Measurements from ENCODE around the gene TRAIP. TPM values are rescaled to one million over a fixed set of nuclear protein-coding genes. Genes with fewer than 3 reads are reported as not detected.

The TRAIP gene
- total RNA-seq, 1 donor from 2014 or later: 0.63 TPM

DNA sequence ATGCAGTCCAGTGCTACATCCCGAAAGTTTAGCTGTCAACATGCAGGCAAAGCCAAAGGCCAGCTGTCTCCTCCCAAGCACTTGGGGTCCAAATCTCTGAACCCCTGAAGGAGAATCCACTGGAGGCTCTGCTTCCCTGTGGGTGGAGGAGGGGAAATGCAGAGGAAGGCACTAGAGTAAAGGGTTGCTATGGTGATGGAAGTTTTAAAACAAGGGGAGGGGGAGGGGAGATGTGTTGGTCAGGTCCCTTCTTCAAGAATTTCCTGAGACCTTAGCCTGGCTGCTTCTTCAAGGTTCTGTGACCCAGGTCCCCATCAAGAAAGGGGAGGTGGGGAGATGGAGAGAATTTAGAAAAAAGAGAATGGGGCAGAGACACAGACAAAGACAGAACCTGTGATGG lies 11.0 kb upstream of the TRAIP start:
- Histone ChIP-seq H3K4me1 (peaks cover 13% of the 10 kb centered on the region), H3K27me3 (ENCODE audit: low read depth) (peaks cover 91% of the 10 kb centered on the region), H3K9me3 (replicated peaks) (no peaks in the 10 kb centered on the region), H3K27ac (replicated peaks) (no peak overlapping the region), H3K36me3 (no peaks in the 10 kb centered on the region), H3K4me3 (no peak overlapping the region)
- TF ChIP-seq, protein P1, sequence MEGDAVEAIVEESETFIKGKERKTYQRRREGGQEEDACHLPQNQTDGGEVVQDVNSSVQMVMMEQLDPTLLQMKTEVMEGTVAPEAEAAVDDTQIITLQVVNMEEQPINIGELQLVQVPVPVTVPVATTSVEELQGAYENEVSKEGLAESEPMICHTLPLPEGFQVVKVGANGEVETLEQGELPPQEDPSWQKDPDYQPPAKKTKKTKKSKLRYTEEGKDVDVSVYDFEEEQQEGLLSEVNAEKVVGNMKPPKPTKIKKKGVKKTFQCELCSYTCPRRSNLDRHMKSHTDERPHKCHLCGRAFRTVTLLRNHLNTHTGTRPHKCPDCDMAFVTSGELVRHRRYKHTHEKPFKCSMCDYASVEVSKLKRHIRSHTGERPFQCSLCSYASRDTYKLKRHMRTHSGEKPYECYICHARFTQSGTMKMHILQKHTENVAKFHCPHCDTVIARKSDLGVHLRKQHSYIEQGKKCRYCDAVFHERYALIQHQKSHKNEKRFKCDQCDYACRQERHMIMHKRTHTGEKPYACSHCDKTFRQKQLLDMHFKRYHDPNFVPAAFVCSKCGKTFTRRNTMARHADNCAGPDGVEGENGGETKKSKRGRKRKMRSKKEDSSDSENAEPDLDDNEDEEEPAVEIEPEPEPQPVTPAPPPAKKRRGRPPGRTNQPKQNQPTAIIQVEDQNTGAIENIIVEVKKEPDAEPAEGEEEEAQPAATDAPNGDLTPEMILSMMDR (IDR thresholded peaks at IDR 0.05; ENCODE audit: borderline replicate concordance): no peak
- no peak for DNase-seq
- intact Hi-C loops (cut with micrococcal nuclease): no loop called here

DNA sequence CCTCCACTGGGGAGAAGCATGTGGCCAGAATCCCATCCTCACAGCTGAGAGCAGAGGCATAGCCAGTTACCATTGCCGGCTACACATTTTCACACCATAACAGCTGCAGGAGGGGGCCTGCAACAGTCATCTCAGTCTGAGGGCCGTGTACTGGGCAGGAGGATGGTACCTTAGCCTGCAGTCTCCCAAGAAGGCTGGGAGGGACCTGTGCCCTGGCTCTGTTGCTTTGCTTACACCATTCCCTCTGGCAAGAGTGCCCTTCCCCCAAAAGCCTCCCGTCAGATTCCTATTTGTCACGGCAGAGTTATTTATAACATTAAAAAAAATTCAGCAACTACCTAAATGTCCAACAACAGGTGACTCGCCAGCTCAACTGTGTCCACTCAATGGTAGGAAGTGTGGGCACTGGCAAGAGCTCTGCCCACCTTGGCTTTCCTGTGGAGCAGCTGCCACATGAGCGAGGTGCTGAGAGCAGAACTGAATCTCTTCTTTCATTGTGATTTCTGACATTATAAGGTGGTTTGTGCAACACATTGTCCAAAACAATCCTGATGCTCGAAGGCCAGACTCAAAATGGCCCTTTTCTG lies 8.9 kb upstream of the TRAIP start:
- H3K27ac ChIP-seq (replicated peaks): no peak overlapping the region
- no peak overlapping the region for H3K4me3 ChIP-seq
- intact Hi-C loops (cut with micrococcal nuclease): no loop called here
- DNase-seq: no peak
- TF ChIP-seq, protein P1 (IDR thresholded peaks at IDR 0.05; ENCODE audit: borderline replicate concordance): no peak
- H3K4me1 ChIP-seq: peaks cover 13% of the 10 kb centered on the region
- H3K36me3 ChIP-seq: no peaks in the 10 kb centered on the region
- H3K9me3 ChIP-seq (replicated peaks): no peaks in the 10 kb centered on the region
- peaks cover 81% of the 10 kb centered on the region for H3K27me3 ChIP-seq (ENCODE audit: low read depth)

DNA sequence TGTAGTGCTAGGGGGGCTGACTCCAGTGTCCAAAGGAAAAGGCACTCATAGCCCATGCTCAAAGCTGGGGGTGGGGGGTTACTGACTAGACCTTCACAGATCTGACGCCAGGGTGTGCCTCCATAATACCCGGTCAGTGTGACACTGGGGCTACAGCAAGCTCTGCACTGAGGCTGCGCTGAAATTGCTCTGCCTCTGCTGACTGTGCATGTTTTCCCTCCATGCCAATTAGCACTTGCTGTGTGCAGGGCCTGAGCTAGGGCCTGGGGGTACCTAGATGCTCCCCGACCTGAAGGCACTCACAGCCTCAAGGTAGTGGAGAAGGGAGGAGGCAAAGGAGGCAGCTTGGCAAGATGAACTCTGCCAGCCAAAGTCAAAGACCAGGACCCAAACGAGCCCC lies 8.1 kb upstream of the TRAIP start:
- intact Hi-C loops (cut with micrococcal nuclease): no loop called here
- no peaks in the 10 kb centered on the region for H3K36me3 ChIP-seq
- H3K27ac ChIP-seq (replicated peaks): no peak overlapping the region
- TF ChIP-seq, protein P1 (IDR thresholded peaks at IDR 0.05; ENCODE audit: borderline replicate concordance): no peak
- DNase-seq: no peak
- H3K27me3 ChIP-seq (ENCODE audit: low read depth): peaks cover 73% of the 10 kb centered on the region
- no peak overlapping the region for H3K4me3 ChIP-seq
- no peaks in the 10 kb centered on the region for H3K9me3 ChIP-seq (replicated peaks)
- peaks cover 7% of the 10 kb centered on the region for H3K4me1 ChIP-seq

DNA sequence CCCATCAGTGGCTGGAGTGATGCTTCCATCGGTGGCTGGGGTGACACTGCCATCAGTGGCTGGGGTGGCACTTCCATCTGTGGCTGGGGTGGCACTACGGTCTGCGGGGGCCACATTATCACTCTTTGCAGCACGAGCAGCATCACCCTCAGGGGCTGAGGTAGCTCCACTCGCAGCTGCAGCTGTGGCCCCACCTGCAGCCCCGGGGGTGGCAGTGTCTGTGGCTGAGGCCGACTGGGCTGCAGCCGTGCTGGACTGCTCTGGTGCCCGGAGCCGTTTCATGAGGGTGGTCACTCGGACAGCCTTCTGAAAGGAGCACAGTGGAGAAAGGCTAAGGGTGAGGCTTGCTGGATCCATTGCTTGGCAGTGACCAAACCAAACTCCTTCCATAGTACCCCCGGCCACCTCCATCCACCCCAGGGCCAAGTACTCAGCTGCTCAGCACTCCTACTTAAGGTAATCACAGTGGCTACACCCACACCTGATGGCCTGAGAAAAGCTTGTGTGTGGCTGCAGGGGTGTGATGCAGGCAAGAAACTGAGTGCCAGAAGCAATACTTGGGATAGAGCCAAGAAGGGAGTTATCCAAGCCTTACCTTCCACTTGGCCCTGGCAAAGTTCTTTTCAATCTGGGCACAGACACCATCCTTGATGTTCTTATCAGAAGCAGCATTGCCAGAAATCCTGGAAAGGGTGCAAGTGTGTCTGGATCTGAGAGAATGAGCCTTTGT lies 3.4 kb upstream of the TRAIP start:
- TF ChIP-seq, protein P1 (IDR thresholded peaks at IDR 0.05; ENCODE audit: borderline replicate concordance): no peak
- Histone ChIP-seq H3K27me3 (ENCODE audit: low read depth) (peaks cover 33% of the 10 kb centered on the region), H3K27ac (replicated peaks) (no peak overlapping the region), H3K4me1 (peaks cover 15% of the 10 kb centered on the region), H3K9me3 (replicated peaks) (no peaks in the 10 kb centered on the region), H3K4me3 (no peak overlapping the region), H3K36me3 (no peaks in the 10 kb centered on the region)
- no peak for DNase-seq
- intact Hi-C loops (cut with micrococcal nuclease): no loop called here

DNA sequence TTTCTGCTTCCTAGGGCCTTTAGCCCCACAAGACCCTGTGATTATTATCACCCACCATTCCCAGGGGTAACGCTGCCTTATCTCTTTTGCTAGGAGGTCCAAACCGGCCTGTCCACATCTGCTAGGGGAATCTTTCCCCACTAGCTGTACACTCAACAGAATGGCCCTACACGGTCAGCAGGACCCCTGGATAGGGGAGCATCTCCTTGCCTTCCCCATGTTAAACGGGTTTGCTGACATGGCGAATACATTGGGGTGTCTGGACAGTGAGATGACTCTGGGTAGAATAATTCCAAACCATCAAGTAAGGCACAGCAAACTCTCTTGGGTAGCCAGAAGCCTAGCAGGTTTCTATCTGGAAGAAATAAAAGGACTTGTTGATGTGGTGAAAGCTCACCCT lies 702 bp downstream of the TRAIP start:
- Histone ChIP-seq H3K27ac (replicated peaks) (no peak overlapping the region), H3K36me3 (no peaks in the 10 kb centered on the region), H3K27me3 (ENCODE audit: low read depth) (no peaks in the 10 kb centered on the region), H3K9me3 (replicated peaks) (no peaks in the 10 kb centered on the region), H3K4me3 (peak overlapping the region; percentile 74), H3K4me1 (peaks cover 15% of the 10 kb centered on the region)
- DNase-seq: no peak
- intact Hi-C loops (cut with micrococcal nuclease): no loop called here
- TF ChIP-seq, protein P1 (IDR thresholded peaks at IDR 0.05; ENCODE audit: borderline replicate concordance): no peak
